ENCODE results near the gene FNDC1.

Gene FNDC1

DNA sequence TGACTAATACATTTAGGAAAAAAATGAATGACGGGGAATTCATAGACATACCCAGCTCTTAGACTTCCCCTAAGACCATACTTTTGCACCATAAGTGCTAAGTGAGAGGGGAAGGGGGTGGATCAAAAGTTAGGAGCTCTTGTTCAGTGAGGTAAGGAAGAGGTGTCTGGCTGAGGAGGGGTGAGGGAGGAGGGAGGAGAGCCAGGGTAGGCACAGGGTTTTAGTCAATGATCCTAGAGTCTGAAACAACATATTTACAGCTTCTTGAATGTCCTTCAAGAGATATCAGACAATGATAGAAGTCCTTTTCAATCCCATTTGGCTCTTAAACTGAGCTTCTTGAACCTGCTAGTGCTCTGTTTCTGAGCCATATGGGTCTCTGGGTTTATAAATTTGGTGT is 135.4 kb downstream of the FNDC1 start:
- Histone ChIP-seq H3K9ac (ENCODE audit: insufficient read length) (no peak overlapping the region), H3K27ac (no peak overlapping the region), H3K9me3 (ENCODE audit: low read depth, low read length) (no peaks in the 10 kb centered on the region), H3K36me3 (ENCODE audit: insufficient read depth, low read length) (no peaks in the 10 kb centered on the region), H3K4me3 (no peak overlapping the region)
- DNase-seq (ENCODE audit: low read depth, low spot score): no peak
- no peak for TF ChIP-seq POLR2AphosphoS5 (IDR thresholded peaks at IDR 0.05; ENCODE audit: borderline replicate concordance, low read depth, low read length)
- TF ChIP-seq EZH2 (IDR thresholded peaks at IDR 0.05): no peak
- no peak for TF ChIP-seq FOXP2 (optimal IDR thresholded peaks at IDR 0.05; ENCODE audit: control extremely low read depth, extremely low read length, insufficient read depth)

DNA sequence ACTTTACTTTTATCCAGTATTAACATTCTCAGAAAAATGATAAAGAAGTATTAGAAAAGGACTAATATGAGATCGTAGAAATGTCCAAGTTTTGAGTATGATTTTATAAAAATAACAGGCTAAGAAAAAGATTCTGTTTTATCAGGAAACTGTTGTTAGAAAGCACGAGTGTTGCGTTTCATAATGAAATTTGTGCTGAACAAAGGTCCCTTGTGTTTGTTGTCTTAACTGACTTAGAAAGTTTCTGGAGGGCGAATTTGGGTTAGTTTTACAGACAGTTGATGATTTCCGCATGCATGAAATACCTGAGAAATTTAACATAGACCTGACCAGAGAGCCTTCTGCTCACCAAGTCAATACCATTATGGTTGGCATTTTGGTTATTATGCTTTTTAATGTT is 136.0 kb downstream of the FNDC1 start:
- H3K9ac ChIP-seq (ENCODE audit: insufficient read length): no peak overlapping the region
- no peak overlapping the region for H3K4me3 ChIP-seq
- TF ChIP-seq EZH2 (IDR thresholded peaks at IDR 0.05) (no peak), POLR2AphosphoS5 (IDR thresholded peaks at IDR 0.05; ENCODE audit: borderline replicate concordance, low read depth, low read length) (no peak), FOXP2 (optimal IDR thresholded peaks at IDR 0.05; ENCODE audit: control extremely low read depth, extremely low read length, insufficient read depth) (no peak)
- H3K9me3 ChIP-seq (ENCODE audit: low read depth, low read length): no peaks in the 10 kb centered on the region
- no peak overlapping the region for H3K27ac ChIP-seq
- no peak for DNase-seq (ENCODE audit: low read depth, low spot score)
- H3K36me3 ChIP-seq (ENCODE audit: insufficient read depth, low read length): no peaks in the 10 kb centered on the region

- TF ChIP-seq EZH2 (IDR thresholded peaks at IDR 0.05) (no peak), FOXP2 (optimal IDR thresholded peaks at IDR 0.05; ENCODE audit: control extremely low read depth, extremely low read length, insufficient read depth) (no peak), POLR2AphosphoS5 (IDR thresholded peaks at IDR 0.05; ENCODE audit: borderline replicate concordance, low read depth, low read length) (no peak)
- no peak for DNase-seq (ENCODE audit: low read depth, low spot score)
- H3K27ac ChIP-seq: no peak overlapping the region
- H3K36me3 ChIP-seq (ENCODE audit: insufficient read depth, low read length): no peaks in the 10 kb centered on the region
- H3K4me3 ChIP-seq: no peak overlapping the region
- H3K9me3 ChIP-seq (ENCODE audit: low read depth, low read length): no peaks in the 10 kb centered on the region
- no peak overlapping the region for H3K9ac ChIP-seq (ENCODE audit: insufficient read length)
These were observed 136.8 kb downstream of the FNDC1 start for GRCh38 chr6:159305804-159306537.

- H3K9ac ChIP-seq (ENCODE audit: insufficient read length): no peak overlapping the region
- no peak for DNase-seq (ENCODE audit: low read depth, low spot score)
- H3K4me3 ChIP-seq: no peak overlapping the region
- TF ChIP-seq FOXP2 (optimal IDR thresholded peaks at IDR 0.05; ENCODE audit: control extremely low read depth, extremely low read length, insufficient read depth): no peak
- TF ChIP-seq EZH2 (IDR thresholded peaks at IDR 0.05): no peak
- TF ChIP-seq POLR2AphosphoS5 (IDR thresholded peaks at IDR 0.05; ENCODE audit: borderline replicate concordance, low read depth, low read length): no peak
- no peak overlapping the region for H3K27ac ChIP-seq
- H3K36me3 ChIP-seq (ENCODE audit: insufficient read depth, low read length): no peaks in the 10 kb centered on the region
- H3K9me3 ChIP-seq (ENCODE audit: low read depth, low read length): no peaks in the 10 kb centered on the region
These were observed 138.1 kb downstream of the FNDC1 start for GRCh38 chr6:159307246-159307790.

DNA sequence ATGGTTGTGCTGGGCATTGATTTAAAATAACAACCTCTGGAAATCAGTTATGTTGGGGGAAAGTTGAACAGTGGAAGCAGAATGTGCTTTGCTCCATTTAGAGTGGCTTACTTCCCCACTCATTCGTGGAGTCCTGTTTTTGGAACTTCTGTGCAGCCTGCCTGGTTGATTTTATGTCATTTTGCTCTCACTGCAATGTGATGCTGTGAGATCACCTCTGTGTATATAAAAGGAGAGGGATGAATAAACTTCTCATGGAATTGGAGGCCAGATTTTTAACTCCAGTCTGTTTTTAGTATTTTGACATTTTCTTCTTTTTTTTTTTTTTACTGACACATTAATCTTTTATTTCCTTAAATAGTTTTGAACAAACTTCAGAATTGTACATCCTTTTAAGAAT is 139.0 kb downstream of the FNDC1 start:
- Histone ChIP-seq H3K36me3 (ENCODE audit: insufficient read depth, low read length) (no peaks in the 10 kb centered on the region), H3K9me3 (ENCODE audit: low read depth, low read length) (no peaks in the 10 kb centered on the region), H3K4me3 (no peak overlapping the region), H3K9ac (ENCODE audit: insufficient read length) (no peak overlapping the region), H3K27ac (no peak overlapping the region)
- no peak for DNase-seq (ENCODE audit: low read depth, low spot score)
- TF ChIP-seq FOXP2 (optimal IDR thresholded peaks at IDR 0.05; ENCODE audit: control extremely low read depth, extremely low read length, insufficient read depth) (no peak), EZH2 (IDR thresholded peaks at IDR 0.05) (no peak), POLR2AphosphoS5 (IDR thresholded peaks at IDR 0.05; ENCODE audit: borderline replicate concordance, low read depth, low read length) (no peak)

- H3K36me3 ChIP-seq (ENCODE audit: insufficient read depth, low read length): no peaks in the 10 kb centered on the region
- H3K4me3 ChIP-seq: no peak overlapping the region
- no peak for DNase-seq (ENCODE audit: low read depth, low spot score)
- no peak overlapping the region for H3K9ac ChIP-seq (ENCODE audit: insufficient read length)
- TF ChIP-seq EZH2 (IDR thresholded peaks at IDR 0.05): no peak
- no peak for TF ChIP-seq POLR2AphosphoS5 (IDR thresholded peaks at IDR 0.05; ENCODE audit: borderline replicate concordance, low read depth, low read length)
- TF ChIP-seq FOXP2 (optimal IDR thresholded peaks at IDR 0.05; ENCODE audit: control extremely low read depth, extremely low read length, insufficient read depth): no peak
- no peak overlapping the region for H3K27ac ChIP-seq
- no peaks in the 10 kb centered on the region for H3K9me3 ChIP-seq (ENCODE audit: low read depth, low read length)
These were observed 140.5 kb downstream of the FNDC1 start for GRCh38 chr6:159309723-159310122.

- H3K9ac ChIP-seq (ENCODE audit: insufficient read length): no peak overlapping the region
- TF ChIP-seq FOXP2 (optimal IDR thresholded peaks at IDR 0.05; ENCODE audit: control extremely low read depth, extremely low read length, insufficient read depth) (no peak), EZH2 (IDR thresholded peaks at IDR 0.05) (no peak)
- no peaks in the 10 kb centered on the region for H3K36me3 ChIP-seq (ENCODE audit: insufficient read depth, low read length)
- no peak overlapping the region for H3K27ac ChIP-seq
- no peak overlapping the region for H3K4me3 ChIP-seq
- DNase-seq (ENCODE audit: low read depth, low spot score): no peak
- H3K9me3 ChIP-seq (ENCODE audit: low read depth, low read length): no peaks in the 10 kb centered on the region
These were observed 142.4 kb downstream of the FNDC1 start for GRCh38 chr6:159311618-159312017.

DNA sequence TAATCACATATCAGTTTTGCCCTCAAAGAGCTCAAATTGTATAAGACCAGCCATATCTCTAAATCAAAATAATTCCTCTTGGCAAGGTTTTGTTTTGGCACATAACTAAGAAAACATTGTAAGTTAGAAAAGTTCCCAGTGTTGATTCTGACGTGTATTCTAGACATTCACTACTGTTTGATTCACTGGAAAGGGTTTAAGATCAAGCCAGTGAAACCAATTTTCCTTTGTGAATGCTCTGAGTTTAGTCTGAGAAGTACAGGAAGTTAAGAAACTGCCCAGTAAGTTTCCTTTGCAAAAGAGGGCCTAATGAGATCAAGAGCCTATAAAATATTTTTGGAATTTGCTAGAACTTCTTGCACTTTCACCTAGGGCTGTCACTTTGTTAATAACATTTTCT is 143.0 kb downstream of the FNDC1 start:
- no peak overlapping the region for H3K4me3 ChIP-seq
- H3K27ac ChIP-seq: no peak overlapping the region
- no peaks in the 10 kb centered on the region for H3K36me3 ChIP-seq (ENCODE audit: insufficient read depth, low read length)
- H3K9me3 ChIP-seq (ENCODE audit: low read depth, low read length): no peaks in the 10 kb centered on the region
- H3K9ac ChIP-seq (ENCODE audit: insufficient read length): no peak overlapping the region
- DNase-seq (ENCODE audit: low read depth, low spot score): no peak
- TF ChIP-seq EZH2 (IDR thresholded peaks at IDR 0.05) (no peak), POLR2AphosphoS5 (IDR thresholded peaks at IDR 0.05; ENCODE audit: borderline replicate concordance, low read depth, low read length) (no peak), FOXP2 (optimal IDR thresholded peaks at IDR 0.05; ENCODE audit: control extremely low read depth, extremely low read length, insufficient read depth) (no peak)

DNA sequence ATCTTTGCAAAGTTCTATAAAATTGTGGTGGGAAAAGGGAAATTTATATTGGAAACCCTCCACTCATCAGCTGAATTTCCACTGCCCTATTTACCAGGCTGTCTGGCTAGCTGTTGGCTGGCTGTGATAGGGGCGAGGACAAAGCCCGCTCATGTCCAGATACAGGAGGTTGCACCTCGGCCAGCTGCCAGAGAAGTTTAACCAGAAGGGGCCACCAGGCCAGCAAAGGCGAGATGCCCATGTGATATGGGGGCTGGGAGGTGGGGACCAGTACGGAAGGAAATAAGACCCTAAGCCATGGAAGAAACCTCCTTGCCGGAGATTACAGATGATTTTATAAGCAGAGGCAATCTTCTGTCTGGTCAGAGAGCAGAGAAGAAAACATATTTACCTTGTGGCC is 143.8 kb downstream of the FNDC1 start:
- Histone ChIP-seq H3K4me3 (no peak overlapping the region), H3K27ac (no peak overlapping the region), H3K36me3 (ENCODE audit: insufficient read depth, low read length) (no peaks in the 10 kb centered on the region), H3K9me3 (ENCODE audit: low read depth, low read length) (no peaks in the 10 kb centered on the region), H3K9ac (ENCODE audit: insufficient read length) (no peak overlapping the region)
- TF ChIP-seq EZH2 (IDR thresholded peaks at IDR 0.05) (no peak), POLR2AphosphoS5 (IDR thresholded peaks at IDR 0.05; ENCODE audit: borderline replicate concordance, low read depth, low read length) (no peak), FOXP2 (optimal IDR thresholded peaks at IDR 0.05; ENCODE audit: control extremely low read depth, extremely low read length, insufficient read depth) (no peak)
- no peak for DNase-seq (ENCODE audit: low read depth, low spot score)

Data from SK-N-MC (cell line).